ENCODE results near the gene NKD1. TPM values are rescaled to one million over a fixed set of nuclear protein-coding genes. Genes with fewer than 3 reads are reported as not detected.

NKD1 gene
- total and polyA plus RNA-seq, 8 donors, result 12.5 to 46.9 (median 37.9) TPM

DNA sequence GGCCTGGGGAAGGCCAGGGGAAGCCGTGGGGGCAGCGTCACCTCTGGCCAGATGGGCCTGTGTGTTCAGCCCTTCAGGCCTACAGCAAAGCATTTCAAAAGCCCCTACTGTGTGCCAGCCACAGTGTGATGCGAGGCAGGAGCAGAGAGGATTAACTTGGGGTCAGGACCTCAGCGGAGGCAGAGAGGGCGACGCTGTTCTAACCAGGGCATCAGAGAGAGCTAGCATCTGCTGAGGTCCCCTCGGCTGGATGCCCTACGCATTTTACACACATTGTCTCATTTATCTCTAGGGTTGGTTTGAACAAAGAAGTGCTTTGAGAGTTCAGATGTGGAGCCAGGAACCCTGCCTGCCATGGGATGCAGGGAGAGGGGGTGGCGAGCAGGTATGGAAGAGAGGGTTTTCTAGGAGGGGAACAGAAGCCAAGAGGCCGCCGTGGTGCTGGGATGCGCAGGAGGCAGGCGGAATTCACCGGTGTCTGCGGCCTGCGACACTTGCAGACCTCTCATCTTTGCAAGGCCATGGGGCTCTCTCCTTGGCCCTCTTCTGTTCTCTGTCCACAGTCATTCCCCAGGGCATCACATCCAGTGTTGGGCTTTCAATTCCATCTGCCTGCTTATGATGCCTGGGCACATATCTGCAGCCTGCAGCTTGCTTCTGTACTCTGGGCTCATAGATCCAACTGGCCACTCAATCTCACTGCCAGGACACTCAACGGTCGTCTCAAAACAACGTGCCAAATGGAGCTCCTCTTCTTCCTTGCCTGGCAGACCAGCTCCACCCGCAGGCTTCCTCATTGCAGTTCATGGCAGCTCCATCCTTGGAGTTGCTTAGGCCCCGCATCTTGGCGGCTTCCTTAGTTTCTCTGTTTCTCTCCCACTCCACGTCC, 8.1 kb upstream of the NKD1 start:
- no peak overlapping the region for H3K27ac ChIP-seq

GRCh38 chr16:50540711-50541007, 7.5 kb upstream of the NKD1 start:
- TF ChIP-seq, protein P1, sequence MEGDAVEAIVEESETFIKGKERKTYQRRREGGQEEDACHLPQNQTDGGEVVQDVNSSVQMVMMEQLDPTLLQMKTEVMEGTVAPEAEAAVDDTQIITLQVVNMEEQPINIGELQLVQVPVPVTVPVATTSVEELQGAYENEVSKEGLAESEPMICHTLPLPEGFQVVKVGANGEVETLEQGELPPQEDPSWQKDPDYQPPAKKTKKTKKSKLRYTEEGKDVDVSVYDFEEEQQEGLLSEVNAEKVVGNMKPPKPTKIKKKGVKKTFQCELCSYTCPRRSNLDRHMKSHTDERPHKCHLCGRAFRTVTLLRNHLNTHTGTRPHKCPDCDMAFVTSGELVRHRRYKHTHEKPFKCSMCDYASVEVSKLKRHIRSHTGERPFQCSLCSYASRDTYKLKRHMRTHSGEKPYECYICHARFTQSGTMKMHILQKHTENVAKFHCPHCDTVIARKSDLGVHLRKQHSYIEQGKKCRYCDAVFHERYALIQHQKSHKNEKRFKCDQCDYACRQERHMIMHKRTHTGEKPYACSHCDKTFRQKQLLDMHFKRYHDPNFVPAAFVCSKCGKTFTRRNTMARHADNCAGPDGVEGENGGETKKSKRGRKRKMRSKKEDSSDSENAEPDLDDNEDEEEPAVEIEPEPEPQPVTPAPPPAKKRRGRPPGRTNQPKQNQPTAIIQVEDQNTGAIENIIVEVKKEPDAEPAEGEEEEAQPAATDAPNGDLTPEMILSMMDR (IDR thresholded peaks at IDR 0.05), result no peak
- H3K27ac ChIP-seq, result no peak overlapping the region
- intact Hi-C loops (cut with DNase I), result no loop called here
- H3K9me3 ChIP-seq, result no peaks in the 10 kb centered on the region
- no peaks in the 10 kb centered on the region for H3K4me1 ChIP-seq
- peaks cover 0 to 8% of the 10 kb centered on the region in 2 donors for H3K27me3 ChIP-seq
- H3K4me3 ChIP-seq, result no peak overlapping the region
- DNase-seq, result no peak
- ATAC-seq, result no peak
- no peaks in the 10 kb centered on the region for H3K36me3 ChIP-seq

More for the DNA sequence above, 8.1 kb upstream of the NKD1 start:
- Histone ChIP-seq H3K4me1 (no peaks in the 10 kb centered on the region), H3K27me3 (peaks cover 0 to 2% of the 10 kb centered on the region in 2 donors), H3K4me3 (no peak overlapping the region), H3K9me3 (no peaks in the 10 kb centered on the region), H3K36me3 (no peaks in the 10 kb centered on the region)
- DNase-seq (no peak), ATAC-seq (no peak)
- TF ChIP-seq, protein P1 (IDR thresholded peaks at IDR 0.05), result no peak
- intact Hi-C loops (cut with DNase I), result no loop called here

DNA sequence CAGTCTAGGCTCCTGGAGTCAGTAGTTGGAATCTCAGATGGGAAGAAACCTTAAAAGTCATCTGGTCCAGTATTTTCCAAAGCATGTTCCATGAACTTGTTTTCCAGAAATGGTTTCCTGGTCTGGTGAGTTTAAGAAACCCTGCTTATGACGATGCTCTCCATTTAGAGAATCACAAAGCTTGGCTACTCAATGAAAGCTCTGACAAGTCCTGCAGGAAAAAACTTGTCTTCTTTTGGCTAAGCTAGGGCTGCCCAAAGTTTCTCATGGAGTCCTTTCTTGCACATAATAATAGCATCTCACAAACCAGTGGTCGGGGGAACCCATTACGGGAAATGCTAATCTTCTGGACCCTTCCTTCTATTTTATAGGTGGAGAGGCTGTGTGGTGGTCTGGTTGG, 5.5 kb upstream of the NKD1 start:
- TF ChIP-seq, protein P1 (IDR thresholded peaks at IDR 0.05), result no peak
- intact Hi-C loops (cut with DNase I), result no loop called here
- ATAC-seq, result no peak

DNA sequence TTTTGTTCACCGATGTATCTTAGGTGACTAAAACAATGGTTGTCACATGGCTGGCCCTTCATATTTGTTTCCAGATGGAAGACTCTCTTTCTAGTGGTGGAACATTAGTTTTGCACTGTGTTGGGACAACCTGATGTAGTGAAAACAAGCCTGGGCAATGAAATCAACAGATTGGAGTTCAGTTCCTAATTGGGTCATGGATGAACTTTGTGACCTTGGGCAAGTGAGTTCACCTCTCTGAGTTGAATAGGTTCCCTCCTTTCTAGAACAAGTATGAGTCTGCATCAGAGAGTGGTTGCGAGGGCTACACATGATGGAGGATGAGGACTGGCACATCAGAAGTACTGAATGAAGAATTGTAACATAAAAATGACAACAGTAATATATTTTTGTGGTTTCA, 2.1 kb upstream of the NKD1 start:
- no peaks in the 10 kb centered on the region for H3K9me3 ChIP-seq
- H3K4me3 ChIP-seq, result no peak overlapping the region
- peaks cover 12 to 61% of the 10 kb centered on the region in 2 donors for H3K27me3 ChIP-seq
- intact Hi-C loops (cut with DNase I), result no loop called here
- H3K27ac ChIP-seq, result no peak overlapping the region
- TF ChIP-seq, protein P1 (IDR thresholded peaks at IDR 0.05), result no peak
- H3K4me1 ChIP-seq, result peaks cover 0 to 18% of the 10 kb centered on the region in 2 donors
- H3K36me3 ChIP-seq, result no peaks in the 10 kb centered on the region
- DNase-seq (no peak), ATAC-seq (no peak)

More for the DNA sequence above, 5.5 kb upstream of the NKD1 start:
- Histone ChIP-seq H3K36me3 (no peaks in the 10 kb centered on the region), H3K27ac (no peak overlapping the region), H3K27me3 (peaks cover 7 to 29% of the 10 kb centered on the region in 2 donors), H3K4me3 (no peak overlapping the region), H3K9me3 (no peaks in the 10 kb centered on the region), H3K4me1 (peaks cover 0 to 7% of the 10 kb centered on the region in 2 donors)
- no peak for DNase-seq

GRCh38 chr16:50547340-50548124, 664 bp upstream of the NKD1 start:
- TF ChIP-seq, protein P1 (IDR thresholded peaks at IDR 0.05), result no peak
- intact Hi-C loops (cut with DNase I), result no loop called here
- ATAC-seq (peak; percentile 59), DNase-seq (peak in 3 of 4 donors; percentile 51 to 66 (median 65))
- Histone ChIP-seq H3K36me3 (no peaks in the 10 kb centered on the region), H3K9me3 (no peaks in the 10 kb centered on the region), H3K4me1 (peaks cover 0 to 18% of the 10 kb centered on the region in 2 donors), H3K4me3 (peak overlapping the region; percentile 66 to 82), H3K27me3 (peaks cover 12 to 64% of the 10 kb centered on the region in 2 donors), H3K27ac (peak overlapping the region in 1 of 2 donors; percentile 8)
